Suprapubic skin (tissue), 4 donors: ENCODE data around the gene NTMT2.

Experiments
- POLR2A ChIP-seq, 2 donors: fragments of 450-650 bp; IDR thresholded peaks; one replicate each; pipeline ENCODE4 v1.6.1; 2017; ENCODE audit warnings: antibody characterized with exemption in 2 of 2, mild to moderate bottlenecking in 2 of 2, moderate library complexity in 2 of 2
- POLR2AphosphoS5 ChIP-seq, 3 donors: sonication (generic); formaldehyde crosslinking; IDR thresholded peaks; one replicate each; pipeline ENCODE4 v1.6.1; 2017; ENCODE audit warnings: antibody characterized with exemption in 3 of 3
- TF ChIP-seq, protein P1 (sequence below), 2 donors: fragments of 200-600 bp in 1 of 2; fragments of 450-650 bp in 1 of 2; sonication (generic) in 1 of 2; IDR thresholded peaks; one replicate each; pipeline ENCODE4 v1.5.1; 2016 to 2019; ENCODE audit warnings: antibody characterized with exemption in 2 of 2, mild to moderate bottlenecking in 1 of 2, moderate library complexity in 1 of 2

DNA sequence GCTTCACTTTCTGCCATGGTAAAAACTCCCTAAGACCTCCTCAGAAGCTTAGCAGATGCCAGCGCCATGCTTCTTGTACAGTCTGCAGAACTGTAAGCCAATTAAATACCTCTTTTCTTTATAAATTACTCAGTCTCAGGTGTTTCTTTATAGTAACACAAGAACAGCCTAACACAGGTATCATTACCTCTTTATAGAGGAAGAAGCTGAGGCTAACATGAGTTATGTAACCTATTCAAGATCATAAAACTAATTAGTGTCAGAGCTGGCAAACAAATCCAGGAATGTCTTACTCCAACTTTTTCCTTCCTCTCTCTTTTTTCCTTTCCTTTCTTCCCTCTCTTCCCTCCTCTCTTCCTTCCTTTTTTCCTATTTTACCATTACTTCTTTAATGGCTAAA lies 9.3 kb downstream of the NTMT2 start:
- TF ChIP-seq, protein P1, sequence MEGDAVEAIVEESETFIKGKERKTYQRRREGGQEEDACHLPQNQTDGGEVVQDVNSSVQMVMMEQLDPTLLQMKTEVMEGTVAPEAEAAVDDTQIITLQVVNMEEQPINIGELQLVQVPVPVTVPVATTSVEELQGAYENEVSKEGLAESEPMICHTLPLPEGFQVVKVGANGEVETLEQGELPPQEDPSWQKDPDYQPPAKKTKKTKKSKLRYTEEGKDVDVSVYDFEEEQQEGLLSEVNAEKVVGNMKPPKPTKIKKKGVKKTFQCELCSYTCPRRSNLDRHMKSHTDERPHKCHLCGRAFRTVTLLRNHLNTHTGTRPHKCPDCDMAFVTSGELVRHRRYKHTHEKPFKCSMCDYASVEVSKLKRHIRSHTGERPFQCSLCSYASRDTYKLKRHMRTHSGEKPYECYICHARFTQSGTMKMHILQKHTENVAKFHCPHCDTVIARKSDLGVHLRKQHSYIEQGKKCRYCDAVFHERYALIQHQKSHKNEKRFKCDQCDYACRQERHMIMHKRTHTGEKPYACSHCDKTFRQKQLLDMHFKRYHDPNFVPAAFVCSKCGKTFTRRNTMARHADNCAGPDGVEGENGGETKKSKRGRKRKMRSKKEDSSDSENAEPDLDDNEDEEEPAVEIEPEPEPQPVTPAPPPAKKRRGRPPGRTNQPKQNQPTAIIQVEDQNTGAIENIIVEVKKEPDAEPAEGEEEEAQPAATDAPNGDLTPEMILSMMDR (IDR thresholded peaks at IDR 0.05) = no peak
- TF ChIP-seq POLR2AphosphoS5 (IDR thresholded peaks at IDR 0.05) (no peak), POLR2A (IDR thresholded peaks at IDR 0.05) (no peak)
